OCI-LY1 (cell line): ENCODE data around the gene HNRNPA2B1.
"Not testable (repeated sequence)": the region's sequence is repeated elsewhere in the genome, so short reads cannot be mapped to it uniquely, and the experiment has no call there.

Experiments used
- CTCF ChIP-seq: fragments of 200-600 bp; sonication (generic), shearing (Covaris generic); IDR thresholded peaks from 2 replicates; pipeline ENCODE4 v1.5.1; 2017; ENCODE audit warnings: mild to moderate bottlenecking, antibody characterized with exemption, low read length, moderate library complexity, mixed read lengths
- EZH2 ChIP-seq: fragments of 200-600 bp; sonication (generic), shearing (Covaris generic); IDR thresholded peaks from 2 replicates; pipeline ENCODE4 v1.8.0; 2017; ENCODE audit warnings: borderline replicate concordance, mixed run types, mild to moderate bottlenecking, antibody characterized with exemption, low read length, moderate library complexity, mixed read lengths

GRCh38 chr7:26184281-26185101, 16.1 kb downstream of the HNRNPA2B1 start:
- TF ChIP-seq CTCF, EZH2: not testable (repeated sequence)
